Endothelial cell of umbilical vein (primary cell): ENCODE results near the gene COG5. TPM values are rescaled to one million over a fixed set of nuclear protein-coding genes. Genes with fewer than 3 reads are reported as not detected.
A peak's percentile ranks its signal among the peaks of the same experiment; 100 is the strongest.

Source experiments
- BruUV-seq: library from RNA; stranded (reverse); fragments of 400-500 nt; replicated peaks from 2 replicates; lab custom pipeline; 2021; lab: Mats Ljungman, UMichigan
- CTCF ChIA-PET: fragments of 300-600, 350-600 bp; sonication (Branson Sonifier 250); formaldehyde crosslinking; loops from one replicate; lab custom pipeline; 2021; ENCODE audit warnings: antibody characterized with exemption, inconsistent platforms; lab: Charles Lee
- POLR2A ChIA-PET: fragments of 300-600, 350-600 bp; sonication (Branson Sonifier 250); formaldehyde crosslinking; loops from one replicate; lab custom pipeline; 2021; ENCODE audit warnings: antibody characterized with exemption, inconsistent platforms; lab: Charles Lee
- DNase-seq: peaks from one replicate; pipeline ENCODE4 v3.0.0-alpha.2; 2011; ENCODE audit warnings: low read depth, low spot score
- FAIRE-seq: peaks from 2 replicates; lab custom pipeline; 2011; peaks lifted over from hg19 to GRCh38; lab: Jason Lieb, UNC
- H2AFZ ChIP-seq: 2 replicates; pipeline ENCODE4 v1.6.0; 2012; ENCODE audit warnings: low read depth, low read length, control low read depth, inconsistent platforms
- H3K27ac ChIP-seq: 2 replicates; pipeline ENCODE4 v1.5.1; 2011; ENCODE audit warnings: low read depth, mild to moderate bottlenecking, control low read depth, low read length, moderate library complexity; ENCODE audit not compliant: insufficient read depth
- H3K27me3 ChIP-seq, 2 experiments: 2 replicates each; pipeline versions ENCODE4 v1.6.0 to v1.6.1; 2011; ENCODE audit warnings: low read length in 2 of 2, mixed read lengths in 1 of 2; ENCODE audit not compliant: control insufficient read depth in 2 of 2, insufficient read depth in 2 of 2
- H3K36me3 ChIP-seq, 2 experiments: 2 replicates in 1 of 2; 3 replicates in 1 of 2; pipeline ENCODE4 v1.5.1; 2011; ENCODE audit warnings: low read length in 2 of 2, mild to moderate bottlenecking in 1 of 2, moderate library complexity in 1 of 2; ENCODE audit not compliant: control insufficient read depth in 2 of 2, insufficient read depth in 2 of 2; ENCODE audit errors: extremely low read depth in 1 of 2
- H3K4me1 ChIP-seq: 3 replicates; pipeline ENCODE4 v1.5.1; 2011; ENCODE audit warnings: mild to moderate bottlenecking, low read length; ENCODE audit not compliant: control insufficient read depth, insufficient read depth; ENCODE audit errors: extremely low read depth
- H3K4me2 ChIP-seq: 2 replicates; pipeline ENCODE4 v1.6.1; 2011; ENCODE audit warnings: low read length, control low read depth, mixed read lengths; ENCODE audit not compliant: insufficient read depth
- H3K4me3 ChIP-seq, 3 experiments: fragments of 200-600 bp in 1 of 3; sonication (generic), shearing (Covaris generic) in 1 of 3; replicated peaks in 1 of 3; 2 replicates each; pipeline ENCODE4 v1.5.1; 2011 to 2016; ENCODE audit warnings: control low read depth in 3 of 3, low read length in 3 of 3, mild to moderate bottlenecking in 2 of 3, inconsistent platforms in 1 of 3, low read depth in 1 of 3, moderate library complexity in 1 of 3; ENCODE audit not compliant: insufficient read depth in 1 of 3
- H3K79me2 ChIP-seq: 2 replicates; pipeline ENCODE4 v1.6.0; 2012; ENCODE audit warnings: low read length, inconsistent platforms; ENCODE audit not compliant: control insufficient read depth, insufficient read depth
- H3K9ac ChIP-seq: replicated peaks from 2 replicates; pipeline ENCODE3; 2011; ENCODE audit warnings: low read length, control low read depth; ENCODE audit not compliant: insufficient read depth; ENCODE audit errors: extremely low read depth
- H3K9me1 ChIP-seq: replicated peaks from 3 replicates; pipeline ENCODE4 v1.6.0; 2011; ENCODE audit warnings: mild to moderate bottlenecking, low read length; ENCODE audit not compliant: control insufficient read depth, insufficient read depth; ENCODE audit errors: extremely low read depth
- H3K9me3 ChIP-seq: replicated peaks from 2 replicates; pipeline ENCODE4 v1.5.1; 2012; ENCODE audit warnings: low read length, inconsistent platforms; ENCODE audit not compliant: control insufficient read depth, insufficient read depth
- H4K20me1 ChIP-seq: replicated peaks from 2 replicates; pipeline ENCODE3; 2011; ENCODE audit warnings: mild to moderate bottlenecking, low read length; ENCODE audit not compliant: control insufficient read depth, insufficient read depth; ENCODE audit errors: extremely low read depth
- EZH2 ChIP-seq: IDR thresholded peaks from 2 replicates; pipeline ENCODE4 v1.6.1; 2012; ENCODE audit warnings: borderline replicate concordance, low read depth, mild to moderate bottlenecking, moderate library complexity, low read length, inconsistent platforms; ENCODE audit not compliant: severe bottlenecking
- FOS ChIP-seq: IDR thresholded peaks from 2 replicates; pipeline ENCODE4 v1.6.1; 2011; ENCODE audit warnings: mild to moderate bottlenecking, low read length, moderate library complexity, borderline replicate concordance; ENCODE audit not compliant: insufficient read depth
- GATA2 ChIP-seq: IDR thresholded peaks from 2 replicates; pipeline ENCODE4 v1.7.0; 2011; ENCODE audit warnings: low read depth, mild to moderate bottlenecking, moderate library complexity, mixed read lengths, low read length; ENCODE audit not compliant: insufficient read length, insufficient read depth
- JUN ChIP-seq: IDR thresholded peaks from 2 replicates; pipeline ENCODE4 v1.6.1; 2011; ENCODE audit warnings: borderline replicate concordance, low read depth; ENCODE audit not compliant: insufficient read length, insufficient read depth
- MYC ChIP-seq: IDR thresholded peaks from one replicate; pipeline ENCODE4 v1.6.1; 2011; ENCODE audit warnings: mild to moderate bottlenecking, low read depth, low read length
- POLR2A ChIP-seq: IDR thresholded peaks from 2 replicates; pipeline ENCODE4 v1.6.1; 2012; ENCODE audit warnings: low read depth, mild to moderate bottlenecking, control low read depth, low read length
- POLR2AphosphoS5 ChIP-seq: IDR thresholded peaks from 2 replicates; pipeline ENCODE4 v1.6.1; 2012; ENCODE audit warnings: low read depth, mild to moderate bottlenecking, control low read depth, low read length, moderate library complexity; ENCODE audit not compliant: insufficient read depth
- dilution Hi-C: fragments of 300-500 bp; cut with MboI; formaldehyde crosslinking; loops from one replicate; pipeline ENCODE4 v1.15.0; 2019; ENCODE audit warnings: low sequenced_read_pairs; ENCODE audit not compliant: extremely low pct_ligation_motif_present
- intact Hi-C: fragments of 100-400 bp; cut with micrococcal nuclease; formaldehyde crosslinking; loops from one replicate; pipeline ENCODE4 v1.10.0; 2022
- polyA plus RNA-seq, 4 experiments: library from polyadenylated mRNA; depleted of rRNA in 3 of 4; stranded (reverse) in 3 of 4; unstranded in 1 of 4; fragments of >200 nt; gene quantifications; 2 replicates each; pipeline versions ENCODE4 v1.2.1 to v1.2.3, GENCODE V29; 2011 to 2012; ENCODE audit warnings: missing spikeins in 1 of 4
- total RNA-seq: library from RNA; stranded (reverse); gene quantifications from 2 replicates; pipeline ENCODE4 v1.2.3, GENCODE V29; 2021
- TF ChIP-seq, protein P1 (sequence below): IDR thresholded peaks from 2 replicates; pipeline ENCODE4 v1.6.1; 2011; ENCODE audit not compliant: insufficient read depth, insufficient read length
- TF ChIP-seq, protein P2 (sequence below), 2 donors: IDR thresholded peaks; 1 replicate in 1 of 2; 2 replicates in 1 of 2; pipeline ENCODE4 v1.5.1; 2011; ENCODE audit warnings: low read length in 2 of 2, mild to moderate bottlenecking in 2 of 2, moderate library complexity in 2 of 2, control low read depth in 1 of 2, inconsistent platforms in 1 of 2, low read depth in 1 of 2; ENCODE audit not compliant: insufficient read depth in 1 of 2; ENCODE audit errors: extremely low read depth in 1 of 2

COG5 gene
- total and polyA plus RNA-seq, 2 donors (not counting 3 experiments of a cell fraction or from before 2014, with no cell fraction given), result 18.8 to 45.3 TPM

DNA sequence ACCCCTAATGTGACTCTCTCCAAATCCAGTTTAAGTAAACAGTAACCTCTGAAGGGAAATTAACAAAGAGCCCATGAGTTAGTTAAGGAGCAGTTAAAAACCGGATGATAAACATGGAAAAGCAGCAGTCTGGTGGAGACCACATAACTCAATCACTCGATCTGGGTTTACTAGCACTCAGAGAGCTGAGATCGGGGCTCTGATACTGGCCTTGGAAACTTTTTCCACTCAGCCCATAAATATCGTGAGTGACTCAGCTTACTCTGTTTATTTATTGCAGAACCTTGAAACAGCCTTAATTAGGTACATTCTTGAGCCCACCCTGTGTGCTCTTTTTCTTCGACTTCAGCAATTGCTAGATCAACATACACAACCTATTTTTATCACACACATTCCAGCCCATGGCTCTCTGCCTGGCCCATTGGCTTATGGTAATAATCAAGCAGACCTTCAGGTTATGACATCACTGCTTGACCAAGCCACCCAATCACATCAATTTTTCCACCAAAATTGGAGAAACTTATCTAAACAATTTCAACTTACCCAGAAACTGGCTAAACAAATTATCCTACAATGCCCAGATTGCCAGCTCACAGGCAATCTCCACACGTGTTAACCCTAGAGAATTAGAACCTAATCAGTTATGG, 176.0 kb downstream of the COG5 start:
- dilution Hi-C loops (no loop called here), intact Hi-C loops (no loop called here)
- H3K27ac ChIP-seq, result peak overlapping the region; percentile 40
- DNase-seq (peak; percentile 85), FAIRE-seq (peak; percentile 68)
- no peaks in the 10 kb centered on the region for H3K9me1 ChIP-seq
- H4K20me1 ChIP-seq, result no peaks in the 10 kb centered on the region
- TF ChIP-seq FOS (no peak), GATA2 (peak; percentile 55), JUN (no peak)
- H3K4me2 ChIP-seq, result peak overlapping the region; percentile 9
- no peak overlapping the region for H3K4me3 ChIP-seq
- H3K27me3 ChIP-seq, result no peaks in the 10 kb centered on the region
- ChIA-PET POLR2A (no interaction called here), CTCF (interaction anchor here (1.5 kb wide), 1 partner anchor 14 kb away, joined by 8 read pairs; no protein-coding TSS in a partner anchor)
- H3K79me2 ChIP-seq, result no peaks in the 10 kb centered on the region
- no peak overlapping the region for H2AFZ ChIP-seq
- no TSS peak for BruUV-seq
- H3K36me3 ChIP-seq, result no peaks in the 10 kb centered on the region
- H3K4me1 ChIP-seq, result peaks cover 10% of the 10 kb centered on the region
- no peak overlapping the region for H3K9ac ChIP-seq
- no peaks in the 10 kb centered on the region for H3K9me3 ChIP-seq

DNA sequence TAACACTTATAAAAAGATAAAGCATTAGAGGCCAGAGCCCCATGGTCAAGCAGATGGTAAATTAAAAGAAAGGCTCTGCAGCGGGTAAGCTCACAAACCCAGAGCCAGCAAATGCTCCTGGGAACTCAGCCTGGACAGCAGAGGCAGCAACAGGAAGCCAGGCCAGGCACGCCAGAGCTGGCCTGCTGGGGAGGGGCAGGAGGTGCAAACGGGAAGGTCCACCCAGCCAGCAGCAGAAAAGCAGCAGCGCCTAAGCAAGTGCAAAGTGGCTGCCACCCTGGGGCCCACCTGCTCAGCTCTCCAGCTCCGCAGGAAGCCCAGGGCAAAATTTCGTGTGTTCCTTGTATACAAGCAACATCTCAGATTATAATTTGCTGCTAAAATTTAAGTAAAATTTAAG, 176.6 kb downstream of the COG5 start:
- H3K9me1 ChIP-seq, result no peaks in the 10 kb centered on the region
- H4K20me1 ChIP-seq, result no peaks in the 10 kb centered on the region
- H3K9me3 ChIP-seq, result no peaks in the 10 kb centered on the region
- POLR2A ChIA-PET, result no interaction called here
- H3K4me3 ChIP-seq, result no peak overlapping the region
- FAIRE-seq, result no peak
- no peaks in the 10 kb centered on the region for H3K79me2 ChIP-seq
- dilution Hi-C loops, result no loop called here
- peak overlapping the region; percentile 40 for H3K27ac ChIP-seq
- H2AFZ ChIP-seq, result no peak overlapping the region
- H3K4me2 ChIP-seq, result peak overlapping the region; percentile 14
- H3K4me1 ChIP-seq, result peaks cover 10% of the 10 kb centered on the region
- peak overlapping the region; percentile 5 for H3K9ac ChIP-seq
- no TSS peak for BruUV-seq
- CTCF ChIA-PET, result interaction anchor here (1.5 kb wide), 1 partner anchor 13 kb away, joined by 8 read pairs; no protein-coding TSS in a partner anchor
- peak; percentile 78 for DNase-seq
- TF ChIP-seq POLR2AphosphoS5, result no peak
- TF ChIP-seq MYC, result no peak
- TF ChIP-seq, protein P1, sequence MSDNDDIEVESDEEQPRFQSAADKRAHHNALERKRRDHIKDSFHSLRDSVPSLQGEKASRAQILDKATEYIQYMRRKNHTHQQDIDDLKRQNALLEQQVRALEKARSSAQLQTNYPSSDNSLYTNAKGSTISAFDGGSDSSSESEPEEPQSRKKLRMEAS, result no peak
- TF ChIP-seq JUN, result no peak
- no peak for TF ChIP-seq GATA2
- TF ChIP-seq EZH2, result no peak
- TF ChIP-seq, protein P2, sequence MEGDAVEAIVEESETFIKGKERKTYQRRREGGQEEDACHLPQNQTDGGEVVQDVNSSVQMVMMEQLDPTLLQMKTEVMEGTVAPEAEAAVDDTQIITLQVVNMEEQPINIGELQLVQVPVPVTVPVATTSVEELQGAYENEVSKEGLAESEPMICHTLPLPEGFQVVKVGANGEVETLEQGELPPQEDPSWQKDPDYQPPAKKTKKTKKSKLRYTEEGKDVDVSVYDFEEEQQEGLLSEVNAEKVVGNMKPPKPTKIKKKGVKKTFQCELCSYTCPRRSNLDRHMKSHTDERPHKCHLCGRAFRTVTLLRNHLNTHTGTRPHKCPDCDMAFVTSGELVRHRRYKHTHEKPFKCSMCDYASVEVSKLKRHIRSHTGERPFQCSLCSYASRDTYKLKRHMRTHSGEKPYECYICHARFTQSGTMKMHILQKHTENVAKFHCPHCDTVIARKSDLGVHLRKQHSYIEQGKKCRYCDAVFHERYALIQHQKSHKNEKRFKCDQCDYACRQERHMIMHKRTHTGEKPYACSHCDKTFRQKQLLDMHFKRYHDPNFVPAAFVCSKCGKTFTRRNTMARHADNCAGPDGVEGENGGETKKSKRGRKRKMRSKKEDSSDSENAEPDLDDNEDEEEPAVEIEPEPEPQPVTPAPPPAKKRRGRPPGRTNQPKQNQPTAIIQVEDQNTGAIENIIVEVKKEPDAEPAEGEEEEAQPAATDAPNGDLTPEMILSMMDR (IDR thresholded peaks at IDR 0.05; ENCODE audit: extremely low read depth in 1 of 2, insufficient read depth in 1 of 2, low read depth in 1 of 2, low read length in 2 of 2), result no peak
- no peak for TF ChIP-seq POLR2A
- TF ChIP-seq FOS, result no peak
- H3K27me3 ChIP-seq, result no peaks in the 10 kb centered on the region
- intact Hi-C loops, result no loop called here
- H3K36me3 ChIP-seq, result no peaks in the 10 kb centered on the region
